Measurements from ENCODE around the gene DAAM2.
A peak's percentile ranks its signal among the peaks of the same experiment; 100 is the strongest.

The DAAM2 gene

GRCh38 chr6:39848171-39848570 is 56.0 kb downstream of the DAAM2 start:
- DNase-seq (ENCODE audit: low read depth) = no peak

- DNase-seq (ENCODE audit: low read depth) = no peak
Observed at GRCh38 chr6:39849228-39849627, 57.1 kb downstream of the DAAM2 start.

DNA sequence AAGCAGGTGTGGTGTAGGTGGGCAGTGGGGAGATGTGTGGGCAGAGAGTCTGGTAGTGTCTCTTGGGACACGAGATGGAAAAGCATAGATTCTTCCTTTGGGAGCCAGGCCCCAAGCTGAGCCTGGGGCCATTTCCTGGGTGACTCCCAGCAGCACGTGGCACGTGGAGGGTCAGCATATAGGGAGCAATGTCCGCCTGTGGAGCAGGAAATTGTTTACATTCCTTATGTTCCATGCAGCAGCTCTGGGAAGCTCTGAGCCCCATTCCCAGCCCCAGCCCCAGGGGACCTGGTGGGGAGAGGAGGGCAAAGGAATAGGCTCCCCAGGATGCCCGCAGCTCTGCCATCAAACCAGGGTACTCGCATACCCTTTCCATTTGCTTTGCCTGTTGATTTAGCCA is 57.6 kb downstream of the DAAM2 start:
- peak; percentile 46 for DNase-seq (ENCODE audit: low read depth)

- no peak for DNase-seq (ENCODE audit: low read depth)
Observed at GRCh38 chr6:39850736-39851297, 58.6 kb downstream of the DAAM2 start.

DNA sequence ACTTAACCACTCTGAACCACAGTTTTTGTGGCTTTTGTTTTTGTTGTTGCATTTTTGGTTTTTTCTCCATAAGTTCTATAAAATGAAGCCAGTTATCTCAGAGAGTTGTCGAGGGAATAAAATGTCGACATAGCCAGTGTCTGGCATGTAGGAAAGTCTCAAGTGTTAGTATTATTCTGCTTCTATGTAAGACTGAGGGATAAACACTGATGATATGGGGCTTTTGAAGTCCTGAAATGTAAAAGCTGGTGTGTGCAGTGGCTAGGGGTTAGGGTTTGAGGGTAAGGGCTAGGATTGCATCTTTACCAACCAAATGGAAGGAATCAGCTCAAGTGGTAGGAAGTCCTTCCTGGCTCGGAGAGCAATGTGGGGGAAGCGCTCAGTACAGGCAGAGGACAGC is 59.2 kb downstream of the DAAM2 start:
- DNase-seq (ENCODE audit: low read depth) = no peak

- DNase-seq (ENCODE audit: low read depth) = no peak
Observed at GRCh38 chr6:39852324-39852723, 60.1 kb downstream of the DAAM2 start.

DNA sequence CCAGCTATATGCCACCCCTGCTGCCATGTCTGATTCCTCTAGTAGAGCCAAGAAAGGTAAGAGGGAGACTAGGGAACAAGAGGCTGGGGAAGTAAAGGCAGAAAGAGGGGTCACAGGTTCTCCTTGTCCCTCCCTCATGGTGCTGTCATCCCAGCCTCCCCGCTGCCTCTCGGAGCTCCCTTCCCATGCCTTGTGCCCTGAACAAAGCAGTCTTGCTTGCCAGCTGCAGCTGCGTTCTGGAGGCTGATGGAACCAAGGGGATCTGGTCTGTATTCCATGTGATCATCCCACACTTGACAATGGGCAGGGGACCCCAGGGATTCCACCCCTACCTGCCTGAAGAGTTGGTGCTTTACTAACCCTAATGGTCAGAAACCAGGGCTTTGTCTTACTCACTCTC is 61.4 kb downstream of the DAAM2 start:
- no peak for DNase-seq (ENCODE audit: low read depth)

DNA sequence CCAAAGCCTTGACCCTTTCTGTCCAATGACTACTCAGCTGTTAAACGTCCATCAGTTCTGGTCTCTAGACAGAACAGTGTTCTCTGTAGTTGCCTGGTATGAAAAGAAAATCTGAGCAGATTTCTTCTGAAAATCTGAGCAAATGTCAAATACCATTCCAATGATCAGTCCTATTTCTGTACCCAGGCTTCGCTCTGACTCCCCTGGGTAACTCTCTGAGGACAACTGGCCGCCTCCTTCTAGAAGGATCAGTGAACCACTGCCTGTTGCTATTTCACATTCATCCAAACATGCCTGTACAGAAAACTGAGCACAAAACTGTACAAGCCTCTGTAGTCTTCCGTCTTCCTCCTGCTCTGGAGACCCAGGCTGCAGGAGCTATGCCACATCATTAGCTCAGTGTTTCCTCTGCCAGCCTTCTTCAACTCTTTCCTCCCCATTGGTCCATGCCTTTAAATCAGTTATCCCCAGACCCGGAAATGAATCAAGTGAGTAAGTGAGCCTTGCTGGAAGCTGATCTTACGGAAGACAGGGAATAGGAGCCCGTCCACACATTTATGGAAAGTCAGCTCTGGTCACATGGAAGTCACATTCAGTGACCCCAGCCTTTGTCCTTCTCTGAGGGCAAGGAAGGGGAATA is 63.3 kb downstream of the DAAM2 start:
- DNase-seq (ENCODE audit: low read depth) = no peak

- no peak for DNase-seq (ENCODE audit: low read depth)
Observed at GRCh38 chr6:39859025-39859424, 66.8 kb downstream of the DAAM2 start.

DNA sequence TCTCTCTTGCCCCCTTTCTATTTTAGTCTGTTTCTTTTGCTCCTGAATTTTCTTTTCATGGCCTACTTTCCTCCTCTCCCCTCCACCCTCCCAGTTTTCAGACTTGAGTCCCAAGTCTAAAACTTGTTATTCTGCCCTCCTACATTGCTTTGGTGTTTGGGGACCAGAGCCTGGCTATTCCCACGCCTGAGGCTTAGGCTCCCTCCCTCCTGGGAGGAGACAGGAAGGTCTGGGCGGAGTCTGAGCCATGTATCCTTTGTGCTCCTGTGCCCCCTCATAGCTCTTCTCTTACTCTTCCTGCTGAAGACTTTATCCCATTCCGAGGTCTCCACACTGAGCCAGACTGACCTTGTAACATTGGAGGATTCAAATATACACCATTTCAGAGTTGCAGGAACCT is 69.5 kb downstream of the DAAM2 start:
- DNase-seq (ENCODE audit: low read depth) = no peak

DNA sequence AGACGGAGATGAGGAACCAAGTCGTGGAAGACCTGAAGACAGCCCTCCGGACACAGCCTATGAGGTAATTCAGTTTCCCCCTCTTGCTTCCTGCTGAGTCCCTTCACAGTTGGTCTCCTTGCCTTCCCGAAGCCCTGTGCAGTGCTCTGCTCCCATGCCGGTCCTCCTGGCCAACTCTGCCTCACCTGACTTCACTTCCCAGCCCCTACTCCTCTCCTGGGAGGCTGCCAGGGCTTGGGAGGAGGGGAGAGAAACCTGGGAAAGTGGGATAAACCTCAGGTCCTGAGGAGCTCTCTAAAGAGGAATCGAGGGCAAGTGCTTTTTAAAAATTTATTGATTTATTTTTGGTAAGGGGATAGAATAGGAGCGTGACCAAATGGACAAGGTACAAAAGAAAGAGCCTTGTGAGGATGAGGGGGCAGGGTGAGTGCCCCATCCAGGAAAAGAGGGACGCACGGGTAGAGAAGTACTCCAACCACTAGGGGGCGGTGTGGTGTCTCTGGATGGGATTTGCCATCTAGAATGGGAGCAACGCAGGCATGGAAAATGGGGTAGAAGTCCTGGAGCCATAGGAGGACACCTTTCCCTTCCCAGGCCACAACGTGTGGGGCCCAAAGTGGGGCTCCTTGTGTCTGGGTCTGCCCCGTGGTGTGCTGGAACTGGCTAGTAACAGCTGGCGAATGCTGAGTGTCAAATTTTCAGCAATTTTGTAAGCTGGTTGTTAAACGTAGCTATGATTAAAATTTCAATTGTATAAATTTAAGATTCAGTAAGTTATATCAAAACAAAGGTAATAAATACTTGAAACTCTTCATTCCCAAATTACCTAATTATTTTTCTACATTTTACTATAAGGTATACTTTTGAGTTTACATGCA is 73.1 kb downstream of the DAAM2 start:
- DNase-seq (ENCODE audit: low read depth) = peak; percentile 83

GRCh38 chr6:39867592-39867991 is 75.4 kb downstream of the DAAM2 start:
- no peak for DNase-seq (ENCODE audit: low read depth)

DNA sequence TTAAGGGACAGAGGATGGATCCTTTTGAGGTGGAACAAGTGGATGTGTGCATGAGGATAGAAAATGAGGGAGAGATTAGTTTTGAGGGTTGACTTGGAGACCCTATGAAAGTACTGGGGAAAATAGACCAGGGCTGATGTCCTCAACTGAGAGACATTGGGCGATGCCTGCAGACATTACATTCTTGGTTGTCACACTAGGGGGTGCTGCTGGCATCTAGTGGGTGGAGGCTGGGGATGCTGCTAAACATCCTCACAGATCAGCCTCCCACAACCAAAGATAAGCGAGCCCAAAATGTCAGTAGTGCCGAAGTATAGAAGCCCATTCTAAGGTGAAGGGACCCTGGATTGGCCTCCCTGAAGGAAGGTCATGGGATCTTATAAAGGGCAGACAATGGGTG is 78.8 kb downstream of the DAAM2 start:
- DNase-seq (ENCODE audit: low read depth) = no peak

- DNase-seq (ENCODE audit: low read depth) = no peak
Observed at GRCh38 chr6:39873439-39873838, 81.3 kb downstream of the DAAM2 start.

DNA sequence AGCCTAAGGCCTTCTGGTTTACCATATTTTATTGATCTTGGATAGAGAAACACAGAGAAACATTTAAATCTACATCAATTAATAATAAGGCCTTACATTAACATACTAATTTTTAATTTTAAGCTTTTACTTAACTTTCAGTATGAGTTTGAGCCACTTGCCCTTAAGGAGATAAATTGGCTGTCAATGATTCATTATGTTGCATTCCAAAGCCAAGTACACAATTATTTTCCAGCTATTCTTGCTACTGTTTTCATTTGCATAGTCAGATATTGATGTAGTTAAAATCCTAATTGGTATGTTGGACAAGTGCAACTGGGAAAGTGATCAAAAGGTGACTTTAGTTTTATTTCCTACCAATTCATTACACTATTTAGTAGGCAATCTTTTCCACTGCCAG is 83.9 kb downstream of the DAAM2 start:
- DNase-seq (ENCODE audit: low read depth) = no peak

- no peak for DNase-seq (ENCODE audit: low read depth)
Observed at GRCh38 chr6:39876826-39877225, 84.7 kb downstream of the DAAM2 start.

- DNase-seq (ENCODE audit: low read depth) = no peak
Observed at GRCh38 chr6:39879535-39879934, 87.4 kb downstream of the DAAM2 start.

GRCh38 chr6:39880594-39880993 is 88.4 kb downstream of the DAAM2 start:
- no peak for DNase-seq (ENCODE audit: low read depth)

- peak; percentile 15 for DNase-seq (ENCODE audit: low read depth)
Observed at GRCh38 chr6:39881851-39882530, 89.8 kb downstream of the DAAM2 start.

DNA sequence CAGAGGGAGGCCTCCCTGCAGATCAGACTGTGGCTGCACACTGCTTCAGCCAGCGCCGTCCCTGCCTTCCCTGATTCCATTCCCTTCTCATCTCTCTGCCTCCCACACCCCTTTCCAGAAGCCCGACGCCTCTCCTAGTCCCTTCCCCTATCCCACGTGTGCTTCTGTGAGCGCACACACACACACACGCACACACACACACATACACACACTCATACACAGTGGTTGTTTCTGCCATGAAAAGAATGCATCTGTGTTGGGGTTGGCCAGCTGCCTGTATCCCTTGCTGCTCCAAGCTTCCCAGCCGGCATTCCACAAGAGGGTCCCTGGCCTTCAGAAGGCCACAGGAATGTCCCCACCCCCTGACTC is 90.3 kb downstream of the DAAM2 start:
- DNase-seq (ENCODE audit: low read depth) = peak; percentile 43

DNA sequence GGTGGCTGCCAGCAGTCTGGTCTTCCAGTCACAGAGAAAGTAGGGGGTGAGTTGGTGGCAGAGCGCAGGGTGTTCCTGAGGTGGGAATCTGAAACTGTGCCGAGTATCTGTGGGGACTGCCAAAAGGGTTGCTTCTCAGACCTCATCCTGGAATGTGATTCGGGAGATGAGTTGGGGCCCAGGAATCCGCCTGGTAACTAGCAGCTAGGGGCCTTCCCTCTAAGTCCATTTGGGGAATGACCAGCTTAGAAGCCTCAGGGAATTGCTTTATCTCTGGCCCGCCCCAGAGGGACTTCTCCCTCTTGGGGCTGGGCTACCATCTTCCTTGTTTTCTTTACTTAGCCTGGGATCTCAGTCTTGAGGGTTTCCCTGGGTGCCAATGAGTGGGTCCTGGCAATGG is 92.5 kb downstream of the DAAM2 start:
- peak; percentile 71 for DNase-seq (ENCODE audit: low read depth)

DNA sequence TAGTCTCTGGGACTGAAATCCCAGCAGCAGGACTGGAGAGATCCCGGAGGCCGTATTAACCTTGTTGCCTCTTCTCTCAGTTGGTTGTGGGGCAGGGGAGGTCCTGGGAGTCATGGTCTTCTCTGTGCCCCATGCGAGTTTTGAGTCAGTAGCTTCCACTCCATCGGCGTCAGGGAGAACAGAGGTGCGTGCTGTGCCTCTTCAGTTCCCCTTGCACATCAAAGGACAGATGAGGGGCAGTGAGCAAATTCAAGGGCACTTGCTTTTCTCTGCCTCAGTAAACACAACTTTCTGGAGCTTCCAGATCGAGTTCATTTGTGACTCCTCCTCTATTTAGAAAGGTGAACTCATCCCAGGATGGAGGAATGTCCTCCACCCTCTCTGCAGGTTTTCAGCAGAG is 93.5 kb downstream of the DAAM2 start:
- DNase-seq (ENCODE audit: low read depth) = no peak

DNA sequence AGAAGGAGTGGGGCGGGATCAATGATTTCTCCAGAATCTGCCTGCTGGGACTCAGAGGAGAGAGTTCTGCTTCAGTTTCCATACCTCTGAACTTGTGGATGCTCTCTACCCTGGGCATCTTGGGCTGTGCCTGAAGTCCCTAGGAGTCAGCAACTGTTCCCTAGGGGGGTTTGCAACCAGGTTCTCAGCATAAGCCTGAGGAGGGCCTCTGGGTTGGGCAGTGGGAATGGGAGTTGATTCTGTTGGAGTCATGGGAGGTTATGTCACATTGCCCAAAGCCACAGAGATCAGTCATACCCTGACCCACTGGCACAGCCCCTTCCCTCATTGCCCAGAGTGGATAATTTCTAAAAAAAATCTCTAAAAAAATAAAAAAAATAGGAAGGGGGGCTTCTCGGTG is 94.7 kb downstream of the DAAM2 start:
- DNase-seq (ENCODE audit: low read depth) = peak; percentile 6

Measured in ELR (cell line).